Measurements from ENCODE around the gene TSEN54.
"Not testable (repeated sequence)": the region's sequence is repeated elsewhere in the genome, so short reads cannot be mapped to it uniquely, and the experiment has no call there.

TSEN54 gene

GRCh38 chr17:75518983-75519537, 2.7 kb downstream of the TSEN54 start:
- Histone ChIP-seq H3K9ac (ENCODE audit: low read depth, low read length) (no peak overlapping the region), H2AFZ (ENCODE audit: low read depth, low read length) (no peak overlapping the region), H3K4me3 (ENCODE audit: low read depth in 1 of 2, low read length in 2 of 2) (no peak overlapping the region), H3K27ac (ENCODE audit: low read length) (no peak overlapping the region), H3K79me2 (ENCODE audit: insufficient read depth, low read length) (peaks cover 26% of the 10 kb centered on the region), H3K9me3 (ENCODE audit: insufficient read depth, low read length, severe bottlenecking) (no peaks in the 10 kb centered on the region), H3K4me1 (ENCODE audit: insufficient read depth, low read length) (peaks cover 32% of the 10 kb centered on the region), H3K27me3 (ENCODE audit: insufficient read depth, low read length, poor library complexity) (no peaks in the 10 kb centered on the region), H4K20me1 (ENCODE audit: insufficient read depth, low read length) (peaks cover 16% of the 10 kb centered on the region), H3K36me3 (ENCODE audit: insufficient read depth, low read length) (peaks cover 54% of the 10 kb centered on the region), H3K4me2 (ENCODE audit: insufficient read depth, low read length) (no peak overlapping the region)
- no peak for DNase-seq
- ATAC-seq (ENCODE audit: insufficient read depth, low read depth): no peak
- TF ChIP-seq EZH2 (IDR thresholded peaks at IDR 0.05; ENCODE audit: borderline replicate concordance, low read depth, low read length, severe bottlenecking): no peak
- TF ChIP-seq CTCF (IDR thresholded peaks at IDR 0.05; ENCODE audit: borderline replicate concordance, extremely low read depth, low read length, poor library complexity, severe bottlenecking): peak; percentile 13

GRCh38 chr17:75520413-75520812, 4.1 kb downstream of the TSEN54 start:
- not testable (repeated sequence) for H3K27ac ChIP-seq (ENCODE audit: low read length); ATAC-seq (ENCODE audit: insufficient read depth, low read depth); H3K9me3 ChIP-seq (ENCODE audit: insufficient read depth, low read length, severe bottlenecking); H3K4me3 ChIP-seq (ENCODE audit: low read depth in 1 of 2, low read length in 2 of 2); H2AFZ ChIP-seq (ENCODE audit: low read depth, low read length); H3K4me2 ChIP-seq (ENCODE audit: insufficient read depth, low read length); H3K27me3 ChIP-seq (ENCODE audit: insufficient read depth, low read length, poor library complexity); H3K9ac ChIP-seq (ENCODE audit: low read depth, low read length); DNase-seq
- peaks cover 58% of the 10 kb centered on the region for H3K36me3 ChIP-seq (ENCODE audit: insufficient read depth, low read length)
- peaks cover 24% of the 10 kb centered on the region for H3K4me1 ChIP-seq (ENCODE audit: insufficient read depth, low read length)
- peaks cover 16% of the 10 kb centered on the region for H4K20me1 ChIP-seq (ENCODE audit: insufficient read depth, low read length)
- H3K79me2 ChIP-seq (ENCODE audit: insufficient read depth, low read length): peaks cover 15% of the 10 kb centered on the region

- Histone ChIP-seq H3K9me3 (ENCODE audit: insufficient read depth, low read length, severe bottlenecking) (no peaks in the 10 kb centered on the region), H3K9ac (ENCODE audit: low read depth, low read length) (no peak overlapping the region), H3K4me1 (ENCODE audit: insufficient read depth, low read length) (peaks cover 19% of the 10 kb centered on the region), H3K27me3 (ENCODE audit: insufficient read depth, low read length, poor library complexity) (no peaks in the 10 kb centered on the region), H3K27ac (ENCODE audit: low read length) (no peak overlapping the region), H2AFZ (ENCODE audit: low read depth, low read length) (no peak overlapping the region), H3K4me2 (ENCODE audit: insufficient read depth, low read length) (no peak overlapping the region), H3K79me2 (ENCODE audit: insufficient read depth, low read length) (peaks cover 15% of the 10 kb centered on the region), H3K36me3 (ENCODE audit: insufficient read depth, low read length) (peaks cover 58% of the 10 kb centered on the region), H4K20me1 (ENCODE audit: insufficient read depth, low read length) (peaks cover 16% of the 10 kb centered on the region), H3K4me3 (ENCODE audit: low read depth in 1 of 2, low read length in 2 of 2) (no peak overlapping the region)
- DNase-seq: no peak
- TF ChIP-seq EZH2 (IDR thresholded peaks at IDR 0.05; ENCODE audit: borderline replicate concordance, low read depth, low read length, severe bottlenecking): no peak
- no peak for TF ChIP-seq CTCF (IDR thresholded peaks at IDR 0.05; ENCODE audit: borderline replicate concordance, extremely low read depth, low read length, poor library complexity, severe bottlenecking)
- no peak for ATAC-seq (ENCODE audit: insufficient read depth, low read depth)
Measured at GRCh38 chr17:75521290-75521689, 5.0 kb downstream of the TSEN54 start.

- Histone ChIP-seq H3K4me2 (ENCODE audit: insufficient read depth, low read length) (no peak overlapping the region), H4K20me1 (ENCODE audit: insufficient read depth, low read length) (peaks cover 13% of the 10 kb centered on the region), H3K79me2 (ENCODE audit: insufficient read depth, low read length) (peaks cover 9% of the 10 kb centered on the region), H3K4me3 (ENCODE audit: low read depth in 1 of 2, low read length in 2 of 2) (no peak overlapping the region), H3K9ac (ENCODE audit: low read depth, low read length) (no peak overlapping the region), H3K27ac (ENCODE audit: low read length) (no peak overlapping the region), H3K27me3 (ENCODE audit: insufficient read depth, low read length, poor library complexity) (no peaks in the 10 kb centered on the region), H3K36me3 (ENCODE audit: insufficient read depth, low read length) (peaks cover 58% of the 10 kb centered on the region), H2AFZ (ENCODE audit: low read depth, low read length) (no peak overlapping the region), H3K4me1 (ENCODE audit: insufficient read depth, low read length) (peaks cover 17% of the 10 kb centered on the region), H3K9me3 (ENCODE audit: insufficient read depth, low read length, severe bottlenecking) (no peaks in the 10 kb centered on the region)
- DNase-seq (no peak), ATAC-seq (ENCODE audit: insufficient read depth, low read depth) (no peak)
- TF ChIP-seq CTCF (IDR thresholded peaks at IDR 0.05; ENCODE audit: borderline replicate concordance, extremely low read depth, low read length, poor library complexity, severe bottlenecking) (no peak), EZH2 (IDR thresholded peaks at IDR 0.05; ENCODE audit: borderline replicate concordance, low read depth, low read length, severe bottlenecking) (no peak)
Measured at GRCh38 chr17:75521951-75522727, 5.8 kb downstream of the TSEN54 start.
